GM06990 (cell line): ENCODE results near the gene SH3RF2.

ENCODE experiments used
- DNase-seq: peaks from one replicate; pipeline ENCODE4 v3.0.0-alpha.2; 2011; ENCODE audit not compliant: insufficient read length; ENCODE audit errors: extremely low read depth
- H3K27me3 ChIP-seq: replicated peaks from 2 replicates; pipeline ENCODE4 v1.6.0; 2011; ENCODE audit warnings: low read length; ENCODE audit not compliant: control insufficient read depth, insufficient read depth
- H3K36me3 ChIP-seq: 2 replicates; pipeline ENCODE4 v1.5.1; 2011; ENCODE audit warnings: low read length; ENCODE audit not compliant: control insufficient read depth, insufficient read depth
- H3K4me3 ChIP-seq: replicated peaks from 2 replicates; pipeline ENCODE4 v1.5.1; 2011; ENCODE audit warnings: low read depth, mild to moderate bottlenecking, control low read depth, low read length
- CTCF ChIP-seq: IDR thresholded peaks from 2 replicates; pipeline ENCODE4 v1.5.1; 2011; ENCODE audit warnings: low read length, control low read depth, mild to moderate bottlenecking, inconsistent platforms; ENCODE audit not compliant: insufficient read depth, poor library complexity, severe bottlenecking

SH3RF2 gene

GRCh38 chr5:146109379-146109778 is 173.0 kb downstream of the SH3RF2 start:
- Histone ChIP-seq H3K27me3 (no peaks in the 10 kb centered on the region), H3K4me3 (no peak overlapping the region), H3K36me3 (no peaks in the 10 kb centered on the region)
- TF ChIP-seq CTCF = no peak
- no peak for DNase-seq

GRCh38 chr5:146111409-146111808 is 175.0 kb downstream of the SH3RF2 start:
- H3K4me3 ChIP-seq = no peak overlapping the region
- DNase-seq = no peak
- H3K27me3 ChIP-seq = no peaks in the 10 kb centered on the region
- H3K36me3 ChIP-seq = no peaks in the 10 kb centered on the region
- no peak for TF ChIP-seq CTCF

GRCh38 chr5:146112476-146112875 is 176.1 kb downstream of the SH3RF2 start:
- TF ChIP-seq CTCF = no peak
- Histone ChIP-seq H3K27me3 (no peaks in the 10 kb centered on the region), H3K4me3 (no peak overlapping the region), H3K36me3 (no peaks in the 10 kb centered on the region)
- no peak for DNase-seq
